ENCODE data around the gene MYO9B. TPM values are rescaled to one million over a fixed set of nuclear protein-coding genes. Genes with fewer than 3 reads are reported as not detected.

MYO9B gene
- total and polyA plus RNA-seq, 2 of the 13 experiments (the other 11 are each of a cell fraction or from before 2014, with no cell fraction given) = 18.0 to 18.3 TPM

DNA sequence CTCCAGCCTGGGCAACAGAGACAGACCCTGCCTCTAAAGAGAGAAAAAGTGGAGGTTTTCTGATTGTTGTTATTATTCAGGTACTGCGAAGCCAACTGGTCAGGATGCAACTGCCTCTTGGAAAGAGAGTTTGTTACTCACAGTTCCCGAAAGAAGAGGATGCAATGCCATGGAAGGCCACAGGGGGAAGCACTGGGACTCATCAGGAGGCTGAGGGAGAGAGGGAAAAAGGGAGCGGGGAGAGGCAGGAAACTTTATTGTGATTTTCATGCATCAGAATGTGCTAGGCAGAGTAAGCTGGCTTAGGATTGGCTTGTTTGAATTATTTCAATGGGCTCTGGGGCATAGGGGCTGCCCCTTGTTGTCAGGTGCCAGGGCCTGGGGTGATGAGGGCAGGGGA lies 27.6 kb downstream of the MYO9B start:
- BruUV-seq (replicated peaks) = no TSS peak
- no peak overlapping the region for H3K4me3 ChIP-seq (replicated peaks in 1 of 3; ENCODE audit: insufficient read depth in 1 of 3, low read depth in 2 of 3, low read length in 3 of 3)
- POLR2A ChIA-PET = no interaction called here
- 0 out of 2 replicates have a peak, but pooled peaks cover 2% of the 10 kb centered on the region for H4K20me1 ChIP-seq (ENCODE audit: insufficient read depth, low read length)
- in situ Hi-C loops (cut with HindIII; ENCODE audit: extremely low pct_ligation_motif_present, low pct_unique_long_range_greater_than_20kb) (no loop called here), intact Hi-C loops (cut with micrococcal nuclease; ENCODE audit: unreplicated experiment) (no loop called here)
- H3K36me3 ChIP-seq (replicated peaks in 1 of 2; ENCODE audit: control insufficient read depth in 1 of 2, insufficient read depth in 2 of 2, low read length in 2 of 2) = peaks cover 18 to 39% of the 10 kb centered on the region in 2 experiments; a peak in 4 of 5 replicates
- H3K4me1 ChIP-seq (ENCODE audit: insufficient read depth, low read length) = peaks cover 14% of the 10 kb centered on the region
- 87% methylated on average over 3 of the region's 3 CpGs for WGBS (ENCODE audit: low lambda C conversion rate)
- FAIRE-seq (peak; percentile 56), ATAC-seq (peak; percentile 47; the same call in 2 of the 3 replicates), DNase-seq (ENCODE audit: low spot score) (peak; percentile 56)
- no peaks in the 10 kb centered on the region for H3K9me3 ChIP-seq (ENCODE audit: low read length)
- H3K4me2 ChIP-seq (ENCODE audit: low read depth, low read length) = no peak overlapping the region
- CTCF ChIA-PET (ENCODE audit: low intra/inter-chr PET ratio, low total read pairs) = interaction anchor here (1.0 to 1.6 kb wide), 2 partner anchors 23 to 36 kb away, joined by 5 read pairs; no protein-coding TSS in a partner anchor
- TF ChIP-seq ZNF136 (CRISPR knock-in tag; IDR thresholded peaks at IDR 0.05; ENCODE audit: low read depth) (no peak), GATAD2A (CRISPR knock-in tag; IDR thresholded peaks at IDR 0.05) (no peak), ZNF17 (CRISPR knock-in tag; IDR thresholded peaks at IDR 0.05) (no peak), RAD21 (CRISPR knock-in tag; IDR thresholded peaks at IDR 0.05) (peak; percentile 48), XRCC5 (optimal IDR thresholded peaks at IDR 0.05; ENCODE audit: low read length) (peak; percentile 31), SMC3 (IDR thresholded peaks at IDR 0.05; ENCODE audit: low read length) (peak; percentile 60; the same call in 1 of the 2 replicates), ZNF367 (CRISPR knock-in tag; IDR thresholded peaks at IDR 0.05; ENCODE audit: borderline replicate concordance) (no peak), STAG1 (CRISPR knock-in tag; IDR thresholded peaks at IDR 0.05) (peak; percentile 57)
- TF ChIP-seq, protein P1, sequence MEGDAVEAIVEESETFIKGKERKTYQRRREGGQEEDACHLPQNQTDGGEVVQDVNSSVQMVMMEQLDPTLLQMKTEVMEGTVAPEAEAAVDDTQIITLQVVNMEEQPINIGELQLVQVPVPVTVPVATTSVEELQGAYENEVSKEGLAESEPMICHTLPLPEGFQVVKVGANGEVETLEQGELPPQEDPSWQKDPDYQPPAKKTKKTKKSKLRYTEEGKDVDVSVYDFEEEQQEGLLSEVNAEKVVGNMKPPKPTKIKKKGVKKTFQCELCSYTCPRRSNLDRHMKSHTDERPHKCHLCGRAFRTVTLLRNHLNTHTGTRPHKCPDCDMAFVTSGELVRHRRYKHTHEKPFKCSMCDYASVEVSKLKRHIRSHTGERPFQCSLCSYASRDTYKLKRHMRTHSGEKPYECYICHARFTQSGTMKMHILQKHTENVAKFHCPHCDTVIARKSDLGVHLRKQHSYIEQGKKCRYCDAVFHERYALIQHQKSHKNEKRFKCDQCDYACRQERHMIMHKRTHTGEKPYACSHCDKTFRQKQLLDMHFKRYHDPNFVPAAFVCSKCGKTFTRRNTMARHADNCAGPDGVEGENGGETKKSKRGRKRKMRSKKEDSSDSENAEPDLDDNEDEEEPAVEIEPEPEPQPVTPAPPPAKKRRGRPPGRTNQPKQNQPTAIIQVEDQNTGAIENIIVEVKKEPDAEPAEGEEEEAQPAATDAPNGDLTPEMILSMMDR (CRISPR knock-in tag; IDR thresholded peaks at IDR 0.05) = peak; percentile 70
- TF ChIP-seq, protein P2, sequence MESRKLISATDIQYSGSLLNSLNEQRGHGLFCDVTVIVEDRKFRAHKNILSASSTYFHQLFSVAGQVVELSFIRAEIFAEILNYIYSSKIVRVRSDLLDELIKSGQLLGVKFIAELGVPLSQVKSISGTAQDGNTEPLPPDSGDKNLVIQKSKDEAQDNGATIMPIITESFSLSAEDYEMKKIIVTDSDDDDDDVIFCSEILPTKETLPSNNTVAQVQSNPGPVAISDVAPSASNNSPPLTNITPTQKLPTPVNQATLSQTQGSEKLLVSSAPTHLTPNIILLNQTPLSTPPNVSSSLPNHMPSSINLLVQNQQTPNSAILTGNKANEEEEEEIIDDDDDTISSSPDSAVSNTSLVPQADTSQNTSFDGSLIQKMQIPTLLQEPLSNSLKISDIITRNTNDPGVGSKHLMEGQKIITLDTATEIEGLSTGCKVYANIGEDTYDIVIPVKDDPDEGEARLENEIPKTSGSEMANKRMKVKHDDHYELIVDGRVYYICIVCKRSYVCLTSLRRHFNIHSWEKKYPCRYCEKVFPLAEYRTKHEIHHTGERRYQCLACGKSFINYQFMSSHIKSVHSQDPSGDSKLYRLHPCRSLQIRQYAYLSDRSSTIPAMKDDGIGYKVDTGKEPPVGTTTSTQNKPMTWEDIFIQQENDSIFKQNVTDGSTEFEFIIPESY (CRISPR knock-in tag; IDR thresholded peaks at IDR 0.05) = peak; percentile 14; the same call in 1 of the 2 replicates
- TF ChIP-seq, protein P3, sequence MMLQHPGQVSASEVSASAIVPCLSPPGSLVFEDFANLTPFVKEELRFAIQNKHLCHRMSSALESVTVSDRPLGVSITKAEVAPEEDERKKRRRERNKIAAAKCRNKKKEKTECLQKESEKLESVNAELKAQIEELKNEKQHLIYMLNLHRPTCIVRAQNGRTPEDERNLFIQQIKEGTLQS (CRISPR knock-in tag; IDR thresholded peaks at IDR 0.05) = no peak
- TF ChIP-seq, protein P4, sequence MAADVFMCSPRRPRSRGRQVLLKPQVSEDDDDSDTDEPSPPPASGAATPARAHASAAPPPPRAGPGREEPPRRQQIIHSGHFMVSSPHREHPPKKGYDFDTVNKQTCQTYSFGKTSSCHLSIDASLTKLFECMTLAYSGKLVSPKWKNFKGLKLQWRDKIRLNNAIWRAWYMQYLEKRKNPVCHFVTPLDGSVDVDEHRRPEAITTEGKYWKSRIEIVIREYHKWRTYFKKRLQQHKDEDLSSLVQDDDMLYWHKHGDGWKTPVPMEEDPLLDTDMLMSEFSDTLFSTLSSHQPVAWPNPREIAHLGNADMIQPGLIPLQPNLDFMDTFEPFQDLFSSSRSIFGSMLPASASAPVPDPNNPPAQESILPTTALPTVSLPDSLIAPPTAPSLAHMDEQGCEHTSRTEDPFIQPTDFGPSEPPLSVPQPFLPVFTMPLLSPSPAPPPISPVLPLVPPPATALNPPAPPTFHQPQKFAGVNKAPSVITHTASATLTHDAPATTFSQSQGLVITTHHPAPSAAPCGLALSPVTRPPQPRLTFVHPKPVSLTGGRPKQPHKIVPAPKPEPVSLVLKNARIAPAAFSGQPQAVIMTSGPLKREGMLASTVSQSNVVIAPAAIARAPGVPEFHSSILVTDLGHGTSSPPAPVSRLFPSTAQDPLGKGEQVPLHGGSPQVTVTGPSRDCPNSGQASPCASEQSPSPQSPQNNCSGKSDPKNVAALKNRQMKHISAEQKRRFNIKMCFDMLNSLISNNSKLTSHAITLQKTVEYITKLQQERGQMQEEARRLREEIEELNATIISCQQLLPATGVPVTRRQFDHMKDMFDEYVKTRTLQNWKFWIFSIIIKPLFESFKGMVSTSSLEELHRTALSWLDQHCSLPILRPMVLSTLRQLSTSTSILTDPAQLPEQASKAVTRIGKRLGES (CRISPR knock-in tag; IDR thresholded peaks at IDR 0.05; ENCODE audit: borderline replicate concordance) = no peak
- H3K27me3 ChIP-seq (ENCODE audit: control insufficient read depth in 1 of 2, insufficient read depth in 2 of 2, low read length in 2 of 2) = no peaks in the 10 kb centered on the region
- H3K9ac ChIP-seq (ENCODE audit: insufficient read depth, low read depth, low read length) = no peak overlapping the region
- H2AFZ ChIP-seq (ENCODE audit: low read length) = no peak overlapping the region
- H3K27ac ChIP-seq (ENCODE audit: extremely low read length, insufficient read depth, low read length) = no peak overlapping the region
- H3K79me2 ChIP-seq (ENCODE audit: insufficient read depth, low read length) = peaks cover 8% of the 10 kb centered on the region
